ENCODE data around the gene TAB2. TPM values are rescaled to one million over a fixed set of nuclear protein-coding genes. Genes with fewer than 3 reads are reported as not detected.

The TAB2 gene
- total RNA-seq, 1 experiment from 2014 or later = 14.7 TPM

GRCh38 chr6:149439626-149440025, 122.1 kb downstream of the TAB2 start:
- Histone ChIP-seq H4K20me1 (ENCODE audit: low read length) (no peaks in the 10 kb centered on the region), H3K27ac (ENCODE audit: low read length) (no peak overlapping the region), H3K9ac (ENCODE audit: low read length) (no peak overlapping the region), H3K27me3 (ENCODE audit: low read length) (no peaks in the 10 kb centered on the region), H3K9me2 (replicated peaks; ENCODE audit: low read length) (no peaks in the 10 kb centered on the region), H3K79me2 (ENCODE audit: low read length) (no peaks in the 10 kb centered on the region), H3K4me1 (ENCODE audit: insufficient read depth, low read length) (peaks cover 14% of the 10 kb centered on the region; the same call in 1 of the 2 replicates), H3F3A (ENCODE audit: low read length, unreplicated experiment) (no peaks in the 10 kb centered on the region), H2AFZ (ENCODE audit: low read length) (no peak overlapping the region), H3K36me3 (ENCODE audit: low read depth, low read length) (no peaks in the 10 kb centered on the region), H3K4me2 (ENCODE audit: low read length) (no peak overlapping the region), H3K4me3 (ENCODE audit: low read length) (no peak overlapping the region), H3K9me3 (ENCODE audit: low read length) (no peaks in the 10 kb centered on the region)
- ChIA-PET CTCF (no interaction called here), POLR2A (ENCODE audit: unreplicated experiment) (no interaction called here)
- BruUV-seq (replicated peaks) = no TSS peak
- TF ChIP-seq EZH2 (IDR thresholded peaks at IDR 0.05; ENCODE audit: low read length, unreplicated experiment) (no peak), EZH2phosphoT487 (IDR thresholded peaks at IDR 0.05; ENCODE audit: borderline replicate concordance, low read length) (no peak)
- TF ChIP-seq, protein P1, sequence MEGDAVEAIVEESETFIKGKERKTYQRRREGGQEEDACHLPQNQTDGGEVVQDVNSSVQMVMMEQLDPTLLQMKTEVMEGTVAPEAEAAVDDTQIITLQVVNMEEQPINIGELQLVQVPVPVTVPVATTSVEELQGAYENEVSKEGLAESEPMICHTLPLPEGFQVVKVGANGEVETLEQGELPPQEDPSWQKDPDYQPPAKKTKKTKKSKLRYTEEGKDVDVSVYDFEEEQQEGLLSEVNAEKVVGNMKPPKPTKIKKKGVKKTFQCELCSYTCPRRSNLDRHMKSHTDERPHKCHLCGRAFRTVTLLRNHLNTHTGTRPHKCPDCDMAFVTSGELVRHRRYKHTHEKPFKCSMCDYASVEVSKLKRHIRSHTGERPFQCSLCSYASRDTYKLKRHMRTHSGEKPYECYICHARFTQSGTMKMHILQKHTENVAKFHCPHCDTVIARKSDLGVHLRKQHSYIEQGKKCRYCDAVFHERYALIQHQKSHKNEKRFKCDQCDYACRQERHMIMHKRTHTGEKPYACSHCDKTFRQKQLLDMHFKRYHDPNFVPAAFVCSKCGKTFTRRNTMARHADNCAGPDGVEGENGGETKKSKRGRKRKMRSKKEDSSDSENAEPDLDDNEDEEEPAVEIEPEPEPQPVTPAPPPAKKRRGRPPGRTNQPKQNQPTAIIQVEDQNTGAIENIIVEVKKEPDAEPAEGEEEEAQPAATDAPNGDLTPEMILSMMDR (conservative IDR thresholded peaks at IDR 0.05; ENCODE audit: low read depth, low read length) = no peak
- intact Hi-C loops (cut with micrococcal nuclease) = no loop called here
- ATAC-seq = no peak
- DNase-seq = no peak

- Histone ChIP-seq H3K36me3 (ENCODE audit: low read depth, low read length) (no peaks in the 10 kb centered on the region), H3K4me1 (ENCODE audit: insufficient read depth, low read length) (peaks cover 14% of the 10 kb centered on the region; the same call in 1 of the 2 replicates), H3K4me3 (ENCODE audit: low read length) (no peak overlapping the region), H3K27me3 (ENCODE audit: low read length) (no peaks in the 10 kb centered on the region), H3F3A (ENCODE audit: low read length, unreplicated experiment) (no peaks in the 10 kb centered on the region), H3K9ac (ENCODE audit: low read length) (no peak overlapping the region), H4K20me1 (ENCODE audit: low read length) (no peaks in the 10 kb centered on the region), H2AFZ (ENCODE audit: low read length) (peak overlapping the region; percentile 56), H3K79me2 (ENCODE audit: low read length) (no peaks in the 10 kb centered on the region), H3K4me2 (ENCODE audit: low read length) (no peak overlapping the region), H3K9me3 (ENCODE audit: low read length) (no peaks in the 10 kb centered on the region), H3K9me2 (replicated peaks; ENCODE audit: low read length) (no peaks in the 10 kb centered on the region), H3K27ac (ENCODE audit: low read length) (no peak overlapping the region)
- BruUV-seq (replicated peaks) = no TSS peak
- intact Hi-C loops (cut with micrococcal nuclease) = no loop called here
- ChIA-PET CTCF (interaction anchor here (0.6 kb wide), 1 partner anchor 67 kb away, joined by 3 read pairs; no protein-coding TSS in a partner anchor), POLR2A (ENCODE audit: unreplicated experiment) (interaction anchor here (0.6 kb wide), 1 partner anchor 14 kb away, joined by 5 read pairs; no protein-coding TSS in a partner anchor)
- DNase-seq = peak; percentile 29
- peak; percentile 84 for ATAC-seq
- TF ChIP-seq EZH2phosphoT487 (IDR thresholded peaks at IDR 0.05; ENCODE audit: borderline replicate concordance, low read length) = no peak
- TF ChIP-seq, protein P1 (conservative IDR thresholded peaks at IDR 0.05; ENCODE audit: low read depth, low read length) = no peak
Measured at GRCh38 chr6:149440735-149441671, 123.5 kb downstream of the TAB2 start.

GRCh38 chr6:149441740-149442139, 124.2 kb downstream of the TAB2 start:
- no TSS peak for BruUV-seq (replicated peaks)
- Histone ChIP-seq H2AFZ (ENCODE audit: low read length) (no peak overlapping the region), H3K9me2 (replicated peaks; ENCODE audit: low read length) (no peaks in the 10 kb centered on the region), H3K9ac (ENCODE audit: low read length) (no peak overlapping the region), H3K27me3 (ENCODE audit: low read length) (no peaks in the 10 kb centered on the region), H3K9me3 (ENCODE audit: low read length) (no peaks in the 10 kb centered on the region), H4K20me1 (ENCODE audit: low read length) (no peaks in the 10 kb centered on the region), H3K79me2 (ENCODE audit: low read length) (no peaks in the 10 kb centered on the region), H3K4me3 (ENCODE audit: low read length) (no peak overlapping the region), H3K4me2 (ENCODE audit: low read length) (no peak overlapping the region), H3K4me1 (ENCODE audit: insufficient read depth, low read length) (peaks cover 14% of the 10 kb centered on the region; the same call in 1 of the 2 replicates), H3F3A (ENCODE audit: low read length, unreplicated experiment) (no peaks in the 10 kb centered on the region), H3K27ac (ENCODE audit: low read length) (no peak overlapping the region), H3K36me3 (ENCODE audit: low read depth, low read length) (no peaks in the 10 kb centered on the region)
- DNase-seq (no peak), ATAC-seq (no peak)
- intact Hi-C loops (cut with micrococcal nuclease) = no loop called here
- ChIA-PET POLR2A (ENCODE audit: unreplicated experiment) (no interaction called here), CTCF (no interaction called here)
- TF ChIP-seq, protein P1 (conservative IDR thresholded peaks at IDR 0.05; ENCODE audit: low read depth, low read length) = no peak
- TF ChIP-seq EZH2phosphoT487 (IDR thresholded peaks at IDR 0.05; ENCODE audit: borderline replicate concordance, low read length) (no peak), EZH2 (IDR thresholded peaks at IDR 0.05; ENCODE audit: low read length, unreplicated experiment) (no peak)
